PFSK-1 (cell line): ENCODE data around the gene UCP2.

Experiments
- POLR2AphosphoS5 ChIP-seq: IDR thresholded peaks from 2 replicates; pipeline ENCODE4 v1.6.1; 2012; ENCODE audit warnings: low read depth, mild to moderate bottlenecking, control low read depth, low read length, moderate library complexity
- SIN3A ChIP-seq: IDR thresholded peaks from 2 replicates; pipeline ENCODE4 v1.6.1; 2012; ENCODE audit warnings: mild to moderate bottlenecking, low read length, moderate library complexity, borderline replicate concordance; ENCODE audit not compliant: insufficient read depth
- TF ChIP-seq, protein P1 (sequence below), 2 experiments: IDR thresholded peaks; 2 replicates each; pipeline versions ENCODE4 v1.6.1 to v1.8.0; 2011 to 2012; ENCODE audit warnings: low read depth in 2 of 2, low read length in 2 of 2, control low read depth in 1 of 2, inconsistent platforms in 1 of 2, mild to moderate bottlenecking in 1 of 2, moderate library complexity in 1 of 2; ENCODE audit not compliant: insufficient read depth in 1 of 2

GRCh38 chr11:73982595-73982989, at the start of gene UCP2:
- TF ChIP-seq POLR2AphosphoS5, result no peak
- TF ChIP-seq SIN3A, result no peak
- TF ChIP-seq, protein P1, sequence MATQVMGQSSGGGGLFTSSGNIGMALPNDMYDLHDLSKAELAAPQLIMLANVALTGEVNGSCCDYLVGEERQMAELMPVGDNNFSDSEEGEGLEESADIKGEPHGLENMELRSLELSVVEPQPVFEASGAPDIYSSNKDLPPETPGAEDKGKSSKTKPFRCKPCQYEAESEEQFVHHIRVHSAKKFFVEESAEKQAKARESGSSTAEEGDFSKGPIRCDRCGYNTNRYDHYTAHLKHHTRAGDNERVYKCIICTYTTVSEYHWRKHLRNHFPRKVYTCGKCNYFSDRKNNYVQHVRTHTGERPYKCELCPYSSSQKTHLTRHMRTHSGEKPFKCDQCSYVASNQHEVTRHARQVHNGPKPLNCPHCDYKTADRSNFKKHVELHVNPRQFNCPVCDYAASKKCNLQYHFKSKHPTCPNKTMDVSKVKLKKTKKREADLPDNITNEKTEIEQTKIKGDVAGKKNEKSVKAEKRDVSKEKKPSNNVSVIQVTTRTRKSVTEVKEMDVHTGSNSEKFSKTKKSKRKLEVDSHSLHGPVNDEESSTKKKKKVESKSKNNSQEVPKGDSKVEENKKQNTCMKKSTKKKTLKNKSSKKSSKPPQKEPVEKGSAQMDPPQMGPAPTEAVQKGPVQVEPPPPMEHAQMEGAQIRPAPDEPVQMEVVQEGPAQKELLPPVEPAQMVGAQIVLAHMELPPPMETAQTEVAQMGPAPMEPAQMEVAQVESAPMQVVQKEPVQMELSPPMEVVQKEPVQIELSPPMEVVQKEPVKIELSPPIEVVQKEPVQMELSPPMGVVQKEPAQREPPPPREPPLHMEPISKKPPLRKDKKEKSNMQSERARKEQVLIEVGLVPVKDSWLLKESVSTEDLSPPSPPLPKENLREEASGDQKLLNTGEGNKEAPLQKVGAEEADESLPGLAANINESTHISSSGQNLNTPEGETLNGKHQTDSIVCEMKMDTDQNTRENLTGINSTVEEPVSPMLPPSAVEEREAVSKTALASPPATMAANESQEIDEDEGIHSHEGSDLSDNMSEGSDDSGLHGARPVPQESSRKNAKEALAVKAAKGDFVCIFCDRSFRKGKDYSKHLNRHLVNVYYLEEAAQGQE (IDR thresholded peaks at IDR 0.05; ENCODE audit: insufficient read depth in 1 of 2, low read depth in 2 of 2, low read length in 2 of 2), result no peak
